Adipose tissue (tissue), 3 donors: Measurements from ENCODE around the gene ZNF83. TPM values are rescaled to one million over a fixed set of nuclear protein-coding genes. Genes with fewer than 3 reads are reported as not detected.
"Not testable (repeated sequence)": the region's sequence is repeated elsewhere in the genome, so short reads cannot be mapped to it uniquely, and the experiment has no call there.

Experiments
- H3K27ac ChIP-seq: one replicate; pipeline ENCODE4 v1.5.1; 2013; ENCODE audit warnings: low read depth, low read length
- WGBS, 3 donors: extraction: QIAGEN DNeasy Blood & Tissue Kit; methylation state at CpG; one replicate each; pipeline ENCODE4 v1.1.7; 2013; 5-methylcytosine and 5-hydroxymethylcytosine counted together
- polyA plus RNA-seq, 3 donors: library from polyadenylated mRNA; stranded (reverse); fragments of 200-250 nt; gene quantifications; one replicate each; pipeline ENCODE4 v1.2.3, GENCODE V29; 2013
- donor health status: healthy with polysubstance abuse.
- donor health status: Bipolar disorder and iron deficiency.
- donor health status: healthy.

ZNF83 gene
- polyA plus RNA-seq, 3 donors: 16.2 to 39.8 (median 22.6) TPM

GRCh38 chr19:52648336-52649016, 10.3 kb upstream of the ZNF83 start:
- 77 to 89% (median 82%) methylated on average over 4 of the region's 4 CpGs for WGBS, 3 donors
- H3K27ac ChIP-seq: no peak overlapping the region

- 74 to 91% (median 88%) methylated on average over 1 of the region's 1 CpG for WGBS, 3 donors
- no peak overlapping the region for H3K27ac ChIP-seq
Observed at GRCh38 chr19:52646571-52647217, 8.5 kb upstream of the ZNF83 start.

DNA sequence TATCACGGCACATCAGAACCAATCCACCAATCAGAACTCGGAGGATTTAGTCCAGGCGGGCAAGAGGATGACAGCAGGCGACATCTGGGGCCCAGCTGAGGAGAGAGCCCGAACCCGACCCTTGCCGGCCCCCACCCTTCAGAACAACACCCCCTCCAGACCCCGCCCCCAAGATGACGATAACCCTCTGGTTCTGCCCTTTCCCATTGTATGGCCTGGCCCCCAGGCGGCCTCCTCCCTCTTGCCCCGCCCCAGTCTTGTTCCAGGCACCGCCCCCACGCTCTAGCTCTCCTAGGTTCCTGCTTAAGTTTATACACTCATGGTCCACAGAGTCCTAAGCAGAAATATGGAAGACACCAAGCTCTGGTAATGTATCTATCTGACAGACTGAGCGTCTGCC, 2.8 kb upstream of the ZNF83 start:
- H3K27ac ChIP-seq: no peak overlapping the region
- WGBS, 3 donors: 61 to 65% (median 64%) methylated on average over 13 to 14 of the region's 14 CpGs

GRCh38 chr19:52639996-52640395, 1.8 kb upstream of the ZNF83 start:
- no peak overlapping the region for H3K27ac ChIP-seq
- 74 to 96% (median 90%) methylated on average over 10 of the region's 10 CpGs for WGBS, 3 donors

GRCh38 chr19:52638601-52639000, 446 bp upstream of the ZNF83 start:
- H3K27ac ChIP-seq: no peak overlapping the region
- WGBS, 3 donors: 7 to 13% (median 13%) methylated on average over 14 of the region's 14 CpGs

DNA sequence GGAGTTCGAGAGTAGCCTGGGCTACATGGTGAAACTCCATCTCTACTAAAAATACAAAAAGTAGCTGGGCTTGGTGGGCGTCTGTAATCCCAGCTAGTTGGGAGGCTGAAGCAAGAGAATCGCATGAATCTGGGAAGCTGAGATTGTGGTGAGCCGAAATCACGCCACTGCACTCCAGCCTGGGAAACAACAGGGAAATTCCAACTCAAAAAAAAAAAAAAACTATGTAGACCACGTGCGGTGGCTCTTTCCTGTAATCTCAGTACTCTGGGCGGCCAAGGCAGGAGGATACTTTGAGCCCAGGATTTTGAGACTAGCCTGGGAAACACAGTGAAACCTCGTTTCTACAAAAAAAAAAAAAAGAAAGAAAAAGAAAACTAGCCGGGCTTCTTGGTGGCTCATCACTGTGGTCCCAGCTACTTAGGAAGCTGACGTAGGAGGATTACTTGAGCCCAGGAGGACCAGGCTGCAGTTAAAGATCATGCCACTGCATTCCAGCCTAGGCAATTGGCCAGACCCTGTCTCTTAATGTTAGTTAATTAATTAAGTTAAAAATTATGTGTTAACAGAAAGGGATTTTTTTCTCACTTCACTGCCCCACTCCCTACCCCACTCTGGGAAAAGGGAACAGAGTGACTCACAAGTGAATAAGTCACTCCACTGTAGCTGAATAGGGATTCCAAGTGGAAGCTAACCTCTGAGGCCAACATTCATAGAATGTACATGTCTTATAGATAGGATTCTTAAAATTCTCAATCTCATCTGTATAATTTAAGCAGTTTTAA, 2.2 kb downstream of the ZNF83 start:
- 87 to 94% (median 91%) methylated on average over 11 of the region's 11 CpGs for WGBS, 3 donors
- H3K27ac ChIP-seq: no peak overlapping the region

DNA sequence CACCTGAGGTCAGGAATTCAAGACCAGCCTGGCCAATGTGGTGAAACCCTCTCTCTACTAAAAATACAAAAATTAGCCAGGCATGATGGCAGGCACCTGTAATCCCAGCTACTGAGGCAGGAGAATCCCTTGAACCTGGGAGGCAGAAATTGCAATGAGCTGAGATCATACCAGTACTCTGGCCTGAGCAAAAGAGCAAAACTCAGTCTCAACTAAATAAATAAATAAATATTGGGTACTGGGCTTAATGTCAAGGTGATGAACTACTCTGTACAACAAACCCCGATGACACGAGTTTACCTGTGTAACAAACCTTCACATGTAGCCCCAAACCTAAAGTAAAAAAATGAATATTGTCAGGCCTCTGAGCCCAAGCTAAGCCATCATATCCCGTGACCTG, 10.7 kb downstream of the ZNF83 start:
- WGBS, 3 donors: 71 to 99% (median 97%) methylated on average over 3 of the region's 3 CpGs
- not testable (repeated sequence) for H3K27ac ChIP-seq

DNA sequence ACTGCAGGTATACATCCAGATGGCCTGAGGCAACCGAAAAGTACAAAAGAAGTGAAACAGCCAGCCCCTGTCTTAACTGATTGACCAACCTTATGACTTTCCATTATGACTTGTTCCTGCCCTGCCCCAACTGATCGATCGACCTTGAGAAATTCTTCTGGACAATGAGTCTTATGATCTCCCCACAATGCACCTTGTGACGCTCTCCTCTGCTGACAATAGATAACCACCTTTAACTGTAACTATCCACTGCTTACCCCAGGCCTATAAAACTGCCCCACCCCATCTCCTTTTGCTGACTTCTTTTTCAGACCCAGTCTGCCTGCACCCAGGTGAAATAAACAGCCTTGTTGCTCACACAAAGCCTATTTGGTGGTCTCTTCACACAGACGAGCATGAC, 11.2 kb downstream of the ZNF83 start:
- no peak overlapping the region for H3K27ac ChIP-seq
- WGBS, 3 donors: 87 to 92% (median 89%) methylated on average over 5 of the region's 5 CpGs

GRCh38 chr19:52622261-52622660, 15.9 kb downstream of the ZNF83 start:
- 64 to 68% (median 66%) methylated on average over 2 of the region's 2 CpGs for WGBS, 3 donors
- no peak overlapping the region for H3K27ac ChIP-seq

GRCh38 chr19:52621376-52621775, 16.8 kb downstream of the ZNF83 start:
- 87 to 89% (median 88%) methylated on average over 3 of the region's 3 CpGs for WGBS, 3 donors

DNA sequence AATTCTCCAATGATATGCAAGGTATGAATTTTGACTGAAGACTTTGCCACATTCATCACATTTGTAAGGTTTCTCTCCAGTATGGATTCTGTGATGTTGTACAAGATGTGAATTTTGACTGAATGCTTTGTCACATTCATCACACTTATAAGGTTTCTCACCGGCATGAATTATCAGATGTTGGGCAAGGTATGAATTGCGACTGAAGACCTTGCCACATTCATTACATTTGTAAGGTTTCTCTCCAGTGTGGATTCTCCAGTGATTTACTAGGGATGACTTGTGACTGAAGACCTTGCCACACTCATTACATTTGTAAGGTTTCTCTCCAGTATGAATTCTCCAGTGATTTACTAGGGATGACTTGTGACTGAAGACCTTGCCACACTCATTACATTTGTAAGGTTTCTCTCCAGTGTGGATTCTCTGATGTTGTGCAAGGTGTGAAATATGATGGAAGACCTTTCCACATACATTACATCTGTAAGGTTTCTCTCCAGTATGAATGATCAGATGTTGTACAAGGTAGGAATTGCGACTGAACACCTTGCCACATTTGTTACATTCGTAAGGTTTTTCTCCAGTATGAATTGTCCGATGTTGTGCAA, 24.8 kb downstream of the ZNF83 start:
- 93 to 98% (median 97%) methylated on average over 5 of the region's 5 CpGs for WGBS, 3 donors
- H3K27ac ChIP-seq: no peak overlapping the region

More at GRCh38 chr19:52621376-52621775, 16.8 kb downstream of the ZNF83 start:
- no peak overlapping the region for H3K27ac ChIP-seq

GRCh38 chr19:52603558-52604207, 34.5 kb downstream of the ZNF83 start:
- WGBS, 3 donors: 77 to 84% (median 80%) methylated on average over 14 of the region's 14 CpGs

DNA sequence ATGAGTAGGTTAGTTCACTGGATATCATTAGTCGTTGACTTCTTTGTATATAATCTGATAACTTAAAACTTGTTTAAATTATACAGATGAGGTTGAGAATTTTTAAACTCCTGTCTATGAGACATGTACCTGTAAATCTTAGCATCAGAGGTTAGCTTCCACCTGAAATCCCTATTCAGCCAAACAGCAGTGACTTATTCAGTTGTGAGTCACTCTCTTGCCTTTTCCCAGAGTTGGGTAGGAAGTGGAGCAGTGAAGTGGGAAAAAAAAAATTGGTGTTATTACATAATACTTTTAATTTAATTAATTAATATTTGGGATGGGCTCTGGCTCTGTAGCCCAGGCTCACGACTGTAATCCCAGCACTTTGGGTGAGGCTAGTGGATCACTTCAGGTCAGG, 35.2 kb downstream of the ZNF83 start:
- H3K27ac ChIP-seq: no peak overlapping the region
- WGBS, 3 donors: 71 to 93% (median 82%) methylated on average over 2 of the region's 2 CpGs

More at GRCh38 chr19:52603558-52604207, 34.5 kb downstream of the ZNF83 start:
- no peak overlapping the region for H3K27ac ChIP-seq

DNA sequence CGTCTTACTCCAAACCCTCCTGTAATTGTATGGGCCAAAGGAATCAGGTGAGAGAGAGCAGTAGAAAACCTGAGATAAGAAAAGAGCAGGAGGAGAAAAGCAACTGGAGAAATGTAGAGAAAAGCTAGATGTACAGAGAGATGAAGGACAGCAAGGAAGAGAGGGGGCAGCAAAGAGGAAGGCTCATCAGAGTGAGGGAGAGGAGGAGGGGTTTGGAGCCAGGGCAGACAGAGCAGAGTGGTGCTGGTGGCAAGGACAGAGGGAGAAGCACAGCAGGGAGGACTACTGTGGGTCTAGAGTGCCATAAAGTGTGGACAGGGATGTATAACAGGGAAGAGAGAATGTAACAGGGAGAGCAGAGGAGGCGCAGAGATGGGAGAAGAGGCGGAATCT, 36.2 kb downstream of the ZNF83 start:
- WGBS, 3 donors: 47 to 62% (median 60%) methylated on average over 3 of the region's 3 CpGs
- not testable (repeated sequence) for H3K27ac ChIP-seq

DNA sequence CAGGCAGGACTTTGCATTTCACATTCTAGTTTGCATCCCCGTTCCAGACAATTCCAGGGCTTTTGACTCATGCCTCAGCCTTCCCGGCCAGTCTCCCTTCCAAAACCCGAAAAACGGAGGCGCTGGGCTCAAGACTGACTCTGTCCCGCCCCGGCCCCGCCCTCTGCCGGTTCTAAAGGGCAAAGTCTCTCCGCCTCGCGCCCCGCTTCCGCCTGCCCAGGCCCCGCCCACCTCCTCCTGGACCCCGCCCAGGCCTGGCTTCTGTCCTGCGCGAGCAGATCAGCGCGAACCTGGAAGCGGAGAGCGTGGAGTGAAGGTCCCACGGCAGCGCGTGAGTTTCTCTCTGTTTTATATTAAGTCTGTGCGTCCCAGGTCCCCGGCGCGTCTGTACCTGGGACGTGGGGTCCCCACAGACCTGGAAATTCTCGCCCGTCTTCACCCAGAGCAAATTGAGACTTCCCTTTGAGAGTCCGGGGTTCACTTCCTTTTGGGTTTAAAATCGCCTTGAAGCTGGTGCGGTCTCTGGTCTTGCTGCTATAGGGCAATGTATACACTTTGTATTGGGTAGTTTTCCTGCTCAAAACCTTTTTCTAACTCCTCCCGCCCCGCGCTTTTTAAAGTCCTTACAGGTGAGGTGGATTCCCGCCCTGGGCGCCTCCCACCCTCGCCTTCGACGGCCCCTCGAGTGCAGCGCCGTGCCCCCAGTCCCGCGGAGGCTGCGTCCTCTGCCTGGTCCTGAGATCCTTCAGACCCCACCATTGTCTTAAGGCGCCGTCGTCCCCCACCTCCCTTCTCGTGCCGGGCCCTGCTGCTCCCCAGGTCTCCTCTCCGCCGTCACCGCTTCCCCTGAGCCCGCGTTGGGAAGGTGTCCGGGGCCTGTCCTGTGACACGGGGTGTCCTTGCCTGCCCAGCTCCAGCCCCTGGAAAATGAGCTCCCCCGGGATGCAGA, 36.9 kb downstream of the ZNF83 start:
- WGBS, 3 donors: 0 to 1% (median 1%) methylated on average over 61 to 62 of the region's 62 CpGs

GRCh38 chr19:52600639-52601024, 37.5 kb downstream of the ZNF83 start:
- peak overlapping the region; percentile 43 for H3K27ac ChIP-seq
- WGBS, 3 donors: 1 to 2% (median 2%) methylated on average over 15 of the region's 15 CpGs

More for the DNA sequence above, 36.9 kb downstream of the ZNF83 start:
- H3K27ac ChIP-seq: no peak overlapping the region

DNA sequence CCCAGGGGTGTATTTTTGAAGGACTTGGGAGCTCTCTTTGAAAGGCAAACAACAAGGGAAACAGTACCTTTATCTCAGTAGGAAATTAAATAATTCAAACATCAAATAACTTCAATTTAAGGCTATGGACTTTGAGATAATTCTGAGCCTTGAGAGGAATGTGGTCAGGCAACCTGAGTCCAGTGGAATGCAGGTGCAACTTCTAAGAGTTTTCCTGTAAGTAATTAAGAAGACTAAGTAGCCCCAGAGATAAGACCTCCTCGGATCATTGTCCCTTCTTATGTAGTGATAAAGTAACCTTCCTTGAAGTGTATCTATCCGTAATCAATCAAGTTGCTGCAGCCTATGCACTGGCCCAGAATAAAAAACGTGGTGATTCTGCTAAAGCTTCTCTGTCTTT, 38.9 kb downstream of the ZNF83 start:
- 57 to 91% (median 84%) methylated on average over 3 of the region's 3 CpGs for WGBS, 3 donors
- H3K27ac ChIP-seq: no peak overlapping the region
